Measurements from ENCODE around the gene NKX3-2.

GRCh38 chr4:13590766-13591165, 46.5 kb upstream of the NKX3-2 start:
- TF ChIP-seq CTCF (conservative IDR thresholded peaks at IDR 0.05; ENCODE audit: low read length) = no peak
- TF ChIP-seq EZH2phosphoT487 (IDR thresholded peaks at IDR 0.05; ENCODE audit: borderline replicate concordance, low read depth, low read length) = no peak
